SK-N-MC (cell line): Measurements from ENCODE around the gene POFUT1.

ENCODE experiments used
- EZH2 ChIP-seq: fragments of 200-600 bp; sonication (generic); IDR thresholded peaks from one replicate; pipeline ENCODE4 v1.6.1; 2017; ENCODE audit warnings: antibody characterized with exemption
- POLR2AphosphoS5 ChIP-seq: IDR thresholded peaks from 2 replicates; pipeline ENCODE4 v1.6.1; 2012; ENCODE audit warnings: mild to moderate bottlenecking, low read depth, low read length, borderline replicate concordance

- TF ChIP-seq POLR2AphosphoS5 (no peak), EZH2 (no peak)
Observed at GRCh38 chr20:32201977-32202363, 5.7 kb upstream of the POFUT1 start.
